Measurements from ENCODE around the gene PRKG1. TPM values are rescaled to one million over a fixed set of nuclear protein-coding genes. Genes with fewer than 3 reads are reported as not detected.

Gene PRKG1
- total RNA-seq, 1 experiment from 2014 or later, result 10.4 TPM

- Histone ChIP-seq H2BK120ac (ENCODE audit: low read depth, low read length, poor library complexity, severe bottlenecking) (no peak overlapping the region), H4K5ac (ENCODE audit: insufficient read length, low read depth, low read length) (no peak overlapping the region), H2BK5ac (ENCODE audit: insufficient read length, low read length) (no peak overlapping the region), H3T11ph (ENCODE audit: low read length) (no peak overlapping the region), H3K79me1 (ENCODE audit: insufficient read depth, low read depth, low read length, poor library complexity, severe bottlenecking) (no peaks in the 10 kb centered on the region), H3K4me2 (ENCODE audit: insufficient read depth, insufficient read length, low read length) (no peak overlapping the region), H3K9me3 (ENCODE audit: control insufficient read depth, low read depth, low read length) (no peaks in the 10 kb centered on the region), H2BK12ac (ENCODE audit: insufficient read length, low read depth, low read length) (no peak overlapping the region), H4K20me1 (ENCODE audit: control insufficient read depth, insufficient read depth, insufficient read length) (no peaks in the 10 kb centered on the region), H2AFZ (ENCODE audit: low read length) (no peak overlapping the region), H3K18ac (ENCODE audit: insufficient read length, low read depth, low read length) (no peak overlapping the region), H3K9ac (ENCODE audit: extremely low read depth, insufficient read length, low read length) (no peak overlapping the region), H3K23ac (ENCODE audit: insufficient read length, low read depth, low read length) (no peak overlapping the region), H3K14ac (ENCODE audit: insufficient read depth, low read length) (no peak overlapping the region), H3K4ac (ENCODE audit: low read depth, low read length) (no peak overlapping the region), H3K27me3 (ENCODE audit: insufficient read depth, low read length) (no peaks in the 10 kb centered on the region), H3K4me1 (ENCODE audit: insufficient read depth, low read length) (no peaks in the 10 kb centered on the region), H3K56ac (ENCODE audit: insufficient read length, low read depth, low read length) (no peak overlapping the region), H2BK15ac (ENCODE audit: low read depth, low read length) (no peak overlapping the region), H2AK5ac (ENCODE audit: insufficient read length, low read length) (no peak overlapping the region), H4K91ac (ENCODE audit: insufficient read length, low read depth, low read length) (no peak overlapping the region), H3K79me2 (ENCODE audit: insufficient read depth, low read length) (no peaks in the 10 kb centered on the region), H4K8ac (replicated peaks; ENCODE audit: insufficient read length, low read depth, low read length) (no peak overlapping the region), H2BK20ac (ENCODE audit: low read depth, low read length, poor library complexity, severe bottlenecking) (no peak overlapping the region), H3K23me2 (ENCODE audit: insufficient read length, low read depth, low read length, poor library complexity, severe bottlenecking) (no peaks in the 10 kb centered on the region), H3K27ac (ENCODE audit: insufficient read length, low read depth, low read length) (no peak overlapping the region)
- no peak for DNase-seq
- WGBS (ENCODE audit: extremely low coverage, insufficient read length, low lambda C conversion rate), result no CpG with 5 or more reads among the region's 3 CpGs
- Mint-ChIP-seq H3K4me1 (peaks cover 14 to 19% of the 10 kb centered on the region in 2 experiments), H3K36me3 (ENCODE audit: insufficient read depth in 1 of 3, low read depth in 3 of 3) (no peaks in the 10 kb centered on the region), H3K27ac (peak overlapping the region in 1 of 3 experiments; percentile 6; a peak in 1 of 7 replicates), H3K4me3 (no peak overlapping the region), H3K9me3 (no peaks in the 10 kb centered on the region; a peak in 2 of 5 replicates), H3K27me3 (ENCODE audit: low read depth) (no peaks in the 10 kb centered on the region; the same call in 1 of the 2 replicates)
- TF ChIP-seq CTCF (conservative IDR thresholded peaks at IDR 0.05), result no peak
These were observed 533.2 kb downstream of the PRKG1 start for GRCh38 chr10:51607463-51607835.

Data from H9 (cell line).